Measurements from ENCODE around the gene MED16. TPM values are rescaled to one million over a fixed set of nuclear protein-coding genes. Genes with fewer than 3 reads are reported as not detected.

The MED16 gene
- total RNA-seq, 1 experiment from 2014 or later, result 83.1 TPM

DNA sequence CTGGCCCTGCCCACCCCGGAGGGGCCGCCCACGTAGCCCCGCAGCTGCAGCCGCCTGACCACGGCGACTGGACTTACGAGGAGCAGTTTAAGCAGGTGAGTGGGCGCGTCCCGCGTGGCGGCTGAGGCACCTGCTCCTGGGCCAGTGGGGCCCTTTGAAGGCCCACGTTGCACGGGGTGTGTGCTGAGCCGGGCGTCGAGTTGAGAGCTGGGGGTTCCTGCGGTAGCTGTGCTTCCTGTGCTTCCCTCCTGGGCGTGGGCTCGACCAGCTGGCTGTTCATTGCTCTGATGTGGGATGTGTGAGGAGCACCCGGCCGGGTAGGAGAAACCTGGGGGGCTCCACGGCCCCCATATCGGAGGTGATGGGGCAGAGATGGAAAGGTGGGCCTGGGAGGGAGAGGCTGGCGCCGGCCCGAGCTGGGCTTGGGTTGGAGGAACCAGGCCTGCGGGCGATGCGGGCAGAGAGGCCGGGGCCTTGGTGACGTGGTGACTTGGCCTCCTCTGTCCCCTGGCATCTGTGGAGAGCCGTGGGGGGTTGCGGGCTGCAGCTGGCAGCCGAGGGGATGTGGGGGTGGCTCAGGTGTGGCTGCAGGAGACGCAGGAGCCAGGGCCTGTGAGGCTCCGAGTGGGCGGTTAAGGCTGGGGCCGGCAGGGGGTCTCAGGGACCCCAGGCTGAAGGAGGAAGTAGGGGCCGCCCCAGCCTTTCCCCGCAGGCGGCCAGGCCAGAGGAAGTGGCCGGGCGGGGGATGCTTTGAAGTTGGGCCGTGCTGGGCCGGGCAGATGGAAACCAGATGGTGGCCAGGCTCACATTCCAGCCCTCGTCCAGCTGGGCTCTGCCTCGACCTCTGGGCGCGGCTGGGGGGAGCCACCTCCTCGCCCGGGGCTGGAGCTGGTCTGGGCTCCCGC, 39.9 kb upstream of the MED16 start:
- TF ChIP-seq, protein P1, sequence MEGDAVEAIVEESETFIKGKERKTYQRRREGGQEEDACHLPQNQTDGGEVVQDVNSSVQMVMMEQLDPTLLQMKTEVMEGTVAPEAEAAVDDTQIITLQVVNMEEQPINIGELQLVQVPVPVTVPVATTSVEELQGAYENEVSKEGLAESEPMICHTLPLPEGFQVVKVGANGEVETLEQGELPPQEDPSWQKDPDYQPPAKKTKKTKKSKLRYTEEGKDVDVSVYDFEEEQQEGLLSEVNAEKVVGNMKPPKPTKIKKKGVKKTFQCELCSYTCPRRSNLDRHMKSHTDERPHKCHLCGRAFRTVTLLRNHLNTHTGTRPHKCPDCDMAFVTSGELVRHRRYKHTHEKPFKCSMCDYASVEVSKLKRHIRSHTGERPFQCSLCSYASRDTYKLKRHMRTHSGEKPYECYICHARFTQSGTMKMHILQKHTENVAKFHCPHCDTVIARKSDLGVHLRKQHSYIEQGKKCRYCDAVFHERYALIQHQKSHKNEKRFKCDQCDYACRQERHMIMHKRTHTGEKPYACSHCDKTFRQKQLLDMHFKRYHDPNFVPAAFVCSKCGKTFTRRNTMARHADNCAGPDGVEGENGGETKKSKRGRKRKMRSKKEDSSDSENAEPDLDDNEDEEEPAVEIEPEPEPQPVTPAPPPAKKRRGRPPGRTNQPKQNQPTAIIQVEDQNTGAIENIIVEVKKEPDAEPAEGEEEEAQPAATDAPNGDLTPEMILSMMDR (conservative IDR thresholded peaks at IDR 0.05), result no peak
- Histone ChIP-seq H3K14ac (ENCODE audit: insufficient read depth, low read length) (no peak overlapping the region; the same call in 1 of the 2 replicates), H3K9ac (ENCODE audit: extremely low read depth, insufficient read length, low read length) (no peak overlapping the region), H2AK5ac (ENCODE audit: insufficient read length, low read length) (no peak overlapping the region), H4K91ac (ENCODE audit: insufficient read length, low read depth, low read length) (no peak overlapping the region), H2BK20ac (ENCODE audit: low read depth, low read length, poor library complexity, severe bottlenecking) (no peak overlapping the region), H2BK12ac (ENCODE audit: insufficient read length, low read depth, low read length) (no peak overlapping the region), H3K56ac (ENCODE audit: insufficient read length, low read depth, low read length) (no peak overlapping the region), H2BK15ac (ENCODE audit: low read depth, low read length) (no peak overlapping the region), H3K27ac (ENCODE audit: insufficient read length, low read depth, low read length) (no peak overlapping the region), H3K9me3 (ENCODE audit: control insufficient read depth, low read depth, low read length) (no peaks in the 10 kb centered on the region), H4K20me1 (ENCODE audit: control insufficient read depth, insufficient read depth, insufficient read length) (no peaks in the 10 kb centered on the region), H3K79me2 (ENCODE audit: insufficient read depth, low read length) (peaks cover 3% of the 10 kb centered on the region; the same call in 1 of the 2 replicates), H2BK120ac (ENCODE audit: low read depth, low read length, poor library complexity, severe bottlenecking) (no peak overlapping the region), H3K79me1 (ENCODE audit: insufficient read depth, low read depth, low read length, poor library complexity, severe bottlenecking) (peaks cover 2% of the 10 kb centered on the region), H3T11ph (ENCODE audit: low read length) (no peak overlapping the region), H2AFZ (ENCODE audit: low read length) (no peak overlapping the region), H4K8ac (replicated peaks; ENCODE audit: insufficient read length, low read depth, low read length) (no peak overlapping the region), H3K23me2 (ENCODE audit: insufficient read length, low read depth, low read length, poor library complexity, severe bottlenecking) (no peaks in the 10 kb centered on the region), H3K18ac (ENCODE audit: insufficient read length, low read depth, low read length) (no peak overlapping the region), H3K27me3 (ENCODE audit: insufficient read depth, low read length) (no peaks in the 10 kb centered on the region), H2BK5ac (ENCODE audit: insufficient read length, low read length) (no peak overlapping the region), H4K5ac (ENCODE audit: insufficient read length, low read depth, low read length) (no peak overlapping the region), H3K4ac (ENCODE audit: low read depth, low read length) (no peak overlapping the region), H3K4me1 (ENCODE audit: insufficient read depth, low read length) (no peaks in the 10 kb centered on the region), H3K4me2 (ENCODE audit: insufficient read depth, insufficient read length, low read length) (no peak overlapping the region), H3K23ac (ENCODE audit: insufficient read length, low read depth, low read length) (no peak overlapping the region)
- peak overlapping the region in 2 of 3 experiments; percentile 61 to 79; a peak in 2 of 7 replicates for H3K27ac Mint-ChIP-seq
- H3K4me3 Mint-ChIP-seq, result peak overlapping the region in 1 of 2 experiments; percentile 25; a peak in 3 of 5 replicates
- WGBS (ENCODE audit: extremely low coverage, insufficient read length, low lambda C conversion rate), result no CpG with 5 or more reads among the region's 54 CpGs
- H3K36me3 Mint-ChIP-seq (ENCODE audit: insufficient read depth in 1 of 3, low read depth in 3 of 3), result peaks cover 11 to 53% (median 38%) of the 10 kb centered on the region in 3 experiments
- no peaks in the 10 kb centered on the region for H3K27me3 Mint-ChIP-seq (ENCODE audit: low read depth)
- no peaks in the 10 kb centered on the region for H3K9me3 Mint-ChIP-seq
- peaks cover 8 to 14% of the 10 kb centered on the region in 2 experiments; a peak in 3 of 4 replicates for H3K4me1 Mint-ChIP-seq
- peak; percentile 76 for DNase-seq

Data from H9 (cell line).